Osteoblast (primary cell): ENCODE measurements around the gene TMEM18. TPM values are rescaled to one million over a fixed set of nuclear protein-coding genes. Genes with fewer than 3 reads are reported as not detected.

Experiments used
- DNase-seq: peaks from one replicate; pipeline ENCODE4 v3.0.0; 2011; ENCODE audit warnings: low spot score, mixed read lengths; ENCODE audit not compliant: insufficient read length; ENCODE audit errors: missing footprints
- H2AFZ ChIP-seq: 2 replicates; pipeline ENCODE4 v1.6.0; 2011; ENCODE audit warnings: mild to moderate bottlenecking, low read length
- H3K27ac ChIP-seq: 2 replicates; pipeline ENCODE4 v1.5.1; 2011; ENCODE audit warnings: mild to moderate bottlenecking, low read depth, low read length, moderate library complexity
- H3K27me3 ChIP-seq: 2 replicates; pipeline ENCODE4 v1.6.0; 2012; ENCODE audit warnings: mild to moderate bottlenecking, control low read depth, inconsistent platforms, low read length, moderate library complexity; ENCODE audit not compliant: insufficient read depth
- H3K36me3 ChIP-seq: 2 replicates; pipeline ENCODE4 v1.5.1; 2011; ENCODE audit warnings: mild to moderate bottlenecking, low read length, control low read depth, moderate library complexity; ENCODE audit not compliant: insufficient read depth
- H3K4me1 ChIP-seq: 2 replicates; pipeline ENCODE4 v1.5.1; 2011; ENCODE audit warnings: mild to moderate bottlenecking, low read length, control low read depth, moderate library complexity; ENCODE audit not compliant: insufficient read depth
- H3K4me2 ChIP-seq: 2 replicates; pipeline ENCODE4 v1.6.0; 2011; ENCODE audit warnings: mild to moderate bottlenecking, low read length; ENCODE audit not compliant: insufficient read depth
- H3K4me3 ChIP-seq: fragments of 200-600 bp; sonication (generic); 3 replicates; pipeline ENCODE4 v1.5.1; 2012; ENCODE audit warnings: mild to moderate bottlenecking, low read length, inconsistent platforms; ENCODE audit not compliant: insufficient read depth
- H3K79me2 ChIP-seq: 2 replicates; pipeline ENCODE4 v1.6.0; 2012; ENCODE audit warnings: mild to moderate bottlenecking, low read length, control low read depth, inconsistent platforms; ENCODE audit not compliant: insufficient read depth
- H3K9me3 ChIP-seq: 2 replicates; pipeline ENCODE4 v1.5.1; 2011; ENCODE audit warnings: low read depth, low read length, control low read depth
- H4K20me1 ChIP-seq: 2 replicates; pipeline ENCODE4 v1.6.0; 2012; ENCODE audit warnings: mild to moderate bottlenecking, low read length, control low read depth; ENCODE audit not compliant: insufficient read depth
- total RNA-seq: library from RNA; depleted of rRNA; stranded (reverse); fragments of >200 nt; gene quantifications from 2 replicates; pipeline ENCODE4 v1.2.3, GENCODE V29; 2012
- TF ChIP-seq, protein P1 (sequence below): IDR thresholded peaks from 2 replicates; pipeline ENCODE4 v1.5.1; 2011; ENCODE audit warnings: mild to moderate bottlenecking, low read depth, low read length, moderate library complexity; ENCODE audit errors: extremely low read depth

TMEM18 gene
- total RNA-seq, 1 donor = 15.9 TPM

- no peaks in the 10 kb centered on the region for H3K4me1 ChIP-seq
- H3K79me2 ChIP-seq = no peaks in the 10 kb centered on the region
- H3K4me3 ChIP-seq = no peak overlapping the region
- H4K20me1 ChIP-seq = no peaks in the 10 kb centered on the region
- H3K9me3 ChIP-seq = peaks cover 2% of the 10 kb centered on the region
- H3K27me3 ChIP-seq = no peaks in the 10 kb centered on the region
- H2AFZ ChIP-seq = no peak overlapping the region
- H3K36me3 ChIP-seq = no peaks in the 10 kb centered on the region
- TF ChIP-seq, protein P1, sequence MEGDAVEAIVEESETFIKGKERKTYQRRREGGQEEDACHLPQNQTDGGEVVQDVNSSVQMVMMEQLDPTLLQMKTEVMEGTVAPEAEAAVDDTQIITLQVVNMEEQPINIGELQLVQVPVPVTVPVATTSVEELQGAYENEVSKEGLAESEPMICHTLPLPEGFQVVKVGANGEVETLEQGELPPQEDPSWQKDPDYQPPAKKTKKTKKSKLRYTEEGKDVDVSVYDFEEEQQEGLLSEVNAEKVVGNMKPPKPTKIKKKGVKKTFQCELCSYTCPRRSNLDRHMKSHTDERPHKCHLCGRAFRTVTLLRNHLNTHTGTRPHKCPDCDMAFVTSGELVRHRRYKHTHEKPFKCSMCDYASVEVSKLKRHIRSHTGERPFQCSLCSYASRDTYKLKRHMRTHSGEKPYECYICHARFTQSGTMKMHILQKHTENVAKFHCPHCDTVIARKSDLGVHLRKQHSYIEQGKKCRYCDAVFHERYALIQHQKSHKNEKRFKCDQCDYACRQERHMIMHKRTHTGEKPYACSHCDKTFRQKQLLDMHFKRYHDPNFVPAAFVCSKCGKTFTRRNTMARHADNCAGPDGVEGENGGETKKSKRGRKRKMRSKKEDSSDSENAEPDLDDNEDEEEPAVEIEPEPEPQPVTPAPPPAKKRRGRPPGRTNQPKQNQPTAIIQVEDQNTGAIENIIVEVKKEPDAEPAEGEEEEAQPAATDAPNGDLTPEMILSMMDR = no peak
- DNase-seq = no peak
- H3K4me2 ChIP-seq = no peak overlapping the region
- H3K27ac ChIP-seq = no peak overlapping the region
These were observed 53.9 kb downstream of the TMEM18 start for GRCh38 chr2:623130-623922.

DNA sequence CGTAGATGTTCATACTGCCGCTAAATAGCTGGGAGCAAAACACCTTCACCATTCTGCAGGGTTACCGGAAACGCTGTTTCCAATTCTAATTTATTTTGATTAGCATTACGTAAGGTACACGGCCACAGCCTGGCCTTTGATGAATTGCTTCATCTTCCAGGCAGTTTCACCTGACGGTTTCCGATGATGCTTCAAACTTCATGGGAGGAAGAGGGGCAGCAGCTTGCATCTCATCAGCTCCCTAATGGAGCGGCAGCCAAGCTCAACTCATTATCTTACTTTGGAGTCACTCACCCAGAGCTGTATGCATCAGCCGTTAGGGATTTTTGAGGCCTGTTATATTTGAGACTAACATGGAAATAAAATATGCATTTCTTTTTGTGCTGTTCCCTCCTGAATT, 54.8 kb downstream of the TMEM18 start:
- Histone ChIP-seq H3K9me3 (peaks cover 2% of the 10 kb centered on the region), H4K20me1 (no peaks in the 10 kb centered on the region), H3K27ac (no peak overlapping the region), H3K27me3 (no peaks in the 10 kb centered on the region), H2AFZ (no peak overlapping the region), H3K4me2 (no peak overlapping the region), H3K79me2 (no peaks in the 10 kb centered on the region), H3K4me3 (no peak overlapping the region), H3K4me1 (no peaks in the 10 kb centered on the region), H3K36me3 (no peaks in the 10 kb centered on the region)
- TF ChIP-seq, protein P1 = no peak
- no peak for DNase-seq

DNA sequence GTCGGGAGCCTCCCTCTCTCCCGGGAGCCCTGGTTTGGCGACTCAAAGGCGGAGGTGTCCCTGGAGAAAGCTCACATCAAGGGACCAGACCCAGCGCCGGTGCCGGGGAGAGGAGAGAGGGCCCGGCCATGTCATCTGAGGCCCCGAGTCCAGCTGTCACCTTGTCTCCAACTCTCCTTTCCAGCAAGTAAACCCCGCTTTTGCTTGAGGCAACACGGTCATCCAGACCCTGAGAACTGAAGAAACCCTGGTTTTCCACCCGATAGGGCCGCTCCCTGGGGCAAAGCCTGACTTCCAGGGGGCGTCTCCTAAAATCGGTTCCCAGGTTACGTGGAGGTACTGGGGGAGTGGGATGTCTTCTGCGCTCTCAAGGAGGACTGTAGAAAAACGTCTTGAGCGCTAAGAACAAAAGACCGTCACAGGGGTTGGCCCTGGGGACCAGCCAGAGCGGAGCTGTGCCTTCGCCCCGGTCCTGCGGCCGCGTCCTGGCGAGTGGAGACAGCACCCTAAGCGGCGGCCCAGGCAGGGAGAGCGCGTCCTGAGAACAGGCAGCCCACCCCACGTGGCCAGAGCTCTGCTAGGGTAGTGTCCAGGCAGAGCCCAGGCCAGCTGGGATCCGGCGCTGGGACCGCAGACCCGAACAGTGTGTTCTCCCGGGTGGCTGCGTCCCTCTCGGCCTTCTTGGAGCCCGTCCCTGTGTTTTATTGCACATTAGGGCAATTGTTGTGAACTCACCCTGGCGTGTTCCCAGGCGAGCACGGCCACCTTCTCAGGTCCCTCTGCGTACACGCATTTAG, 55.7 kb downstream of the TMEM18 start:
- Histone ChIP-seq H3K36me3 (no peaks in the 10 kb centered on the region), H2AFZ (no peak overlapping the region), H3K27me3 (no peaks in the 10 kb centered on the region), H3K4me3 (no peak overlapping the region), H4K20me1 (no peaks in the 10 kb centered on the region), H3K79me2 (no peaks in the 10 kb centered on the region), H3K9me3 (peaks cover 2% of the 10 kb centered on the region), H3K4me2 (no peak overlapping the region), H3K4me1 (no peaks in the 10 kb centered on the region), H3K27ac (no peak overlapping the region)
- no peak for DNase-seq
- TF ChIP-seq, protein P1 = no peak
